Neural cell (in vitro differentiated cells): ENCODE data around the gene CEP350. TPM values are rescaled to one million over a fixed set of nuclear protein-coding genes. Genes with fewer than 3 reads are reported as not detected.

Source experiments
- H2AFZ ChIP-seq: fragments of 200-600, 300-800 bp; sonication (generic), shearing (Covaris generic); 2 replicates; pipeline ENCODE4 v1.6.0; 2014; ENCODE audit warnings: low read depth, mild to moderate bottlenecking, antibody characterized with exemption, low read length, moderate library complexity
- H3F3A ChIP-seq: fragments of 200-600 bp; shearing (Covaris generic); 2 replicates; pipeline ENCODE4 v1.6.1; 2016; ENCODE audit warnings: mild to moderate bottlenecking, moderate library complexity, mixed read lengths, antibody characterized with exemption, low read length; ENCODE audit not compliant: insufficient read depth, poor library complexity, severe bottlenecking
- H3K27ac ChIP-seq: fragments of 200-600, 300-800 bp; sonication (generic), shearing (Covaris generic); 2 replicates; pipeline ENCODE4 v1.5.1; 2014; ENCODE audit warnings: mild to moderate bottlenecking, low read length, moderate library complexity
- H3K27me3 ChIP-seq: fragments of 300-800, 200-600 bp; sonication (generic), shearing (Covaris generic); 2 replicates; pipeline ENCODE4 v1.6.0; 2014; ENCODE audit warnings: mild to moderate bottlenecking, low read depth, low read length, moderate library complexity; ENCODE audit not compliant: insufficient read depth
- H3K36me3 ChIP-seq: fragments of 300-800, 200-600 bp; sonication (generic), shearing (Covaris generic); 2 replicates; pipeline ENCODE4 v1.5.1; 2014; ENCODE audit warnings: mild to moderate bottlenecking, antibody characterized with exemption, low read length, moderate library complexity; ENCODE audit not compliant: insufficient read depth
- H3K4me2 ChIP-seq: fragments of 300-800, 200-600 bp; sonication (generic), shearing (Covaris generic); 2 replicates; pipeline ENCODE4 v1.6.0; 2014; ENCODE audit warnings: mild to moderate bottlenecking, low read length
- H3K4me3 ChIP-seq: fragments of 300-800, 200-600 bp; sonication (generic), shearing (Covaris generic); 2 replicates; pipeline ENCODE4 v1.5.1; 2014; ENCODE audit warnings: mild to moderate bottlenecking, low read length, moderate library complexity
- H3K79me2 ChIP-seq: fragments of 200-600 bp; shearing (Covaris generic); replicated peaks from 2 replicates; pipeline ENCODE4 v1.6.0; 2014; ENCODE audit warnings: mild to moderate bottlenecking, low read length, moderate library complexity; ENCODE audit not compliant: insufficient read depth
- H3K9ac ChIP-seq: fragments of 300-800, 200-600 bp; sonication (generic), shearing (Covaris generic); 2 replicates; pipeline ENCODE4 v1.6.1; 2016; ENCODE audit warnings: mild to moderate bottlenecking, low read length, mixed read lengths
- H3K9me2 ChIP-seq: fragments of 200-600 bp; shearing (Covaris generic); 2 replicates; pipeline ENCODE4 v1.6.1; 2016; ENCODE audit warnings: mild to moderate bottlenecking, low read length, mixed read lengths; ENCODE audit not compliant: insufficient read depth
- H3K9me3 ChIP-seq: fragments of 200-600, 300-800 bp; sonication (generic), shearing (Covaris generic); 2 replicates; pipeline ENCODE4 v1.6.1; 2016; ENCODE audit warnings: mild to moderate bottlenecking, mixed run types, low read length, moderate library complexity, mixed read lengths
- H4K20me1 ChIP-seq: fragments of 200-600 bp; shearing (Covaris generic); 2 replicates; pipeline ENCODE4 v1.6.1; 2016; ENCODE audit warnings: mild to moderate bottlenecking, mixed run types; ENCODE audit not compliant: insufficient read depth
- EP300 ChIP-seq: fragments of 450-650 bp; conservative IDR thresholded peaks from 2 replicates; pipeline ENCODE4 v1.6.1; 2014; ENCODE audit warnings: antibody characterized with exemption, mild to moderate bottlenecking, moderate library complexity; ENCODE audit not compliant: poor library complexity, severe bottlenecking
- EZH2 ChIP-seq: fragments of 200-600, 300-800 bp; shearing (Covaris generic), sonication (generic); IDR thresholded peaks from 2 replicates; pipeline ENCODE4 v1.6.1; 2014; ENCODE audit warnings: antibody characterized with exemption, low read length, borderline replicate concordance, mild to moderate bottlenecking; ENCODE audit not compliant: insufficient read depth, poor library complexity, severe bottlenecking
- MXI1 ChIP-seq: fragments of 450-650 bp; conservative IDR thresholded peaks from 2 replicates; pipeline ENCODE4 v1.6.1; 2014; ENCODE audit warnings: antibody characterized with exemption, mild to moderate bottlenecking; ENCODE audit not compliant: poor library complexity, severe bottlenecking
- POLR2AphosphoS5 ChIP-seq: IDR thresholded peaks from 2 replicates; pipeline ENCODE4 v1.6.1; 2012
- RAD21 ChIP-seq: fragments of 450-650 bp; conservative IDR thresholded peaks from 2 replicates; pipeline ENCODE4 v1.6.1; 2014; ENCODE audit warnings: antibody characterized with exemption, mild to moderate bottlenecking, moderate library complexity
- SMC3 ChIP-seq: fragments of 450-650 bp; conservative IDR thresholded peaks from 2 replicates; pipeline ENCODE4 v1.6.1; 2014; ENCODE audit warnings: antibody characterized with exemption, mild to moderate bottlenecking, moderate library complexity; ENCODE audit not compliant: poor library complexity
- TAF1 ChIP-seq: IDR thresholded peaks from 2 replicates; pipeline ENCODE4 v1.6.1; 2012; ENCODE audit warnings: low read depth
- polyA plus RNA-seq: library from polyadenylated mRNA; depleted of rRNA; stranded (reverse); fragments of >200 nt; gene quantifications from 2 replicates; pipeline ENCODE4 v1.2.3, GENCODE V29; 2014
- TF ChIP-seq, protein P1 (sequence below): fragments of 450-650 bp; IDR thresholded peaks from 2 replicates; pipeline ENCODE4 v1.5.1; 2014; ENCODE audit warnings: antibody characterized with exemption, mild to moderate bottlenecking, moderate library complexity; ENCODE audit not compliant: poor library complexity, severe bottlenecking
- TF ChIP-seq, protein P2 (sequence below): IDR thresholded peaks from 2 replicates; pipeline ENCODE4 v1.6.1; 2012; ENCODE audit warnings: borderline replicate concordance

The CEP350 gene
- polyA plus RNA-seq, 1 donor from 2014 or later = 28.1 TPM

DNA sequence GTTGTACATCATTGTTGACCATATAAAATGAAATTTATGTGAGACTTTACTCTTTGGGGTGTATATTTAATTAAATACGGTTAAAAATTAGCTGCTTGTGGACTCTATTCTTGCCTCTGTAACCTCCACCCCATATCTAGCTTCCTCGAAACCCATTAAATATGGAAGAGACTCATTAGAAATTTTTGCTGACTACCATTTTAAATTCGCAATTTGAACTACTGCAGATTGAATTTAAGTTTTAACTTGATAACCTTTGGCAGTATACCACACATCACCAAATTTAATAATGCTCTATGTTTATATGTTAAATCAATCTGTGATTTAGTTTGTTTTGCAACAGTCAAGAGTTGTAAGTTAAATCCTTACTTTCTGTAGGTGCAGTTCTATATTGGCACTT, 111.5 kb downstream of the CEP350 start:
- Histone ChIP-seq H2AFZ (no peak overlapping the region), H3K27me3 (no peaks in the 10 kb centered on the region), H3K4me2 (no peak overlapping the region), H3K27ac (no peak overlapping the region), H3K4me3 (no peak overlapping the region), H3K36me3 (no peaks in the 10 kb centered on the region), H3K9me2 (no peaks in the 10 kb centered on the region), H4K20me1 (no peaks in the 10 kb centered on the region), H3K9me3 (no peaks in the 10 kb centered on the region), H3K9ac (no peak overlapping the region), H3F3A (no peaks in the 10 kb centered on the region), H3K79me2 (no peaks in the 10 kb centered on the region)
- TF ChIP-seq, protein P1, sequence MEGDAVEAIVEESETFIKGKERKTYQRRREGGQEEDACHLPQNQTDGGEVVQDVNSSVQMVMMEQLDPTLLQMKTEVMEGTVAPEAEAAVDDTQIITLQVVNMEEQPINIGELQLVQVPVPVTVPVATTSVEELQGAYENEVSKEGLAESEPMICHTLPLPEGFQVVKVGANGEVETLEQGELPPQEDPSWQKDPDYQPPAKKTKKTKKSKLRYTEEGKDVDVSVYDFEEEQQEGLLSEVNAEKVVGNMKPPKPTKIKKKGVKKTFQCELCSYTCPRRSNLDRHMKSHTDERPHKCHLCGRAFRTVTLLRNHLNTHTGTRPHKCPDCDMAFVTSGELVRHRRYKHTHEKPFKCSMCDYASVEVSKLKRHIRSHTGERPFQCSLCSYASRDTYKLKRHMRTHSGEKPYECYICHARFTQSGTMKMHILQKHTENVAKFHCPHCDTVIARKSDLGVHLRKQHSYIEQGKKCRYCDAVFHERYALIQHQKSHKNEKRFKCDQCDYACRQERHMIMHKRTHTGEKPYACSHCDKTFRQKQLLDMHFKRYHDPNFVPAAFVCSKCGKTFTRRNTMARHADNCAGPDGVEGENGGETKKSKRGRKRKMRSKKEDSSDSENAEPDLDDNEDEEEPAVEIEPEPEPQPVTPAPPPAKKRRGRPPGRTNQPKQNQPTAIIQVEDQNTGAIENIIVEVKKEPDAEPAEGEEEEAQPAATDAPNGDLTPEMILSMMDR = no peak
- TF ChIP-seq RAD21 (no peak), SMC3 (no peak), POLR2AphosphoS5 (no peak), MXI1 (no peak), TAF1 (no peak), EZH2 (no peak), EP300 (no peak)
- TF ChIP-seq, protein P2, sequence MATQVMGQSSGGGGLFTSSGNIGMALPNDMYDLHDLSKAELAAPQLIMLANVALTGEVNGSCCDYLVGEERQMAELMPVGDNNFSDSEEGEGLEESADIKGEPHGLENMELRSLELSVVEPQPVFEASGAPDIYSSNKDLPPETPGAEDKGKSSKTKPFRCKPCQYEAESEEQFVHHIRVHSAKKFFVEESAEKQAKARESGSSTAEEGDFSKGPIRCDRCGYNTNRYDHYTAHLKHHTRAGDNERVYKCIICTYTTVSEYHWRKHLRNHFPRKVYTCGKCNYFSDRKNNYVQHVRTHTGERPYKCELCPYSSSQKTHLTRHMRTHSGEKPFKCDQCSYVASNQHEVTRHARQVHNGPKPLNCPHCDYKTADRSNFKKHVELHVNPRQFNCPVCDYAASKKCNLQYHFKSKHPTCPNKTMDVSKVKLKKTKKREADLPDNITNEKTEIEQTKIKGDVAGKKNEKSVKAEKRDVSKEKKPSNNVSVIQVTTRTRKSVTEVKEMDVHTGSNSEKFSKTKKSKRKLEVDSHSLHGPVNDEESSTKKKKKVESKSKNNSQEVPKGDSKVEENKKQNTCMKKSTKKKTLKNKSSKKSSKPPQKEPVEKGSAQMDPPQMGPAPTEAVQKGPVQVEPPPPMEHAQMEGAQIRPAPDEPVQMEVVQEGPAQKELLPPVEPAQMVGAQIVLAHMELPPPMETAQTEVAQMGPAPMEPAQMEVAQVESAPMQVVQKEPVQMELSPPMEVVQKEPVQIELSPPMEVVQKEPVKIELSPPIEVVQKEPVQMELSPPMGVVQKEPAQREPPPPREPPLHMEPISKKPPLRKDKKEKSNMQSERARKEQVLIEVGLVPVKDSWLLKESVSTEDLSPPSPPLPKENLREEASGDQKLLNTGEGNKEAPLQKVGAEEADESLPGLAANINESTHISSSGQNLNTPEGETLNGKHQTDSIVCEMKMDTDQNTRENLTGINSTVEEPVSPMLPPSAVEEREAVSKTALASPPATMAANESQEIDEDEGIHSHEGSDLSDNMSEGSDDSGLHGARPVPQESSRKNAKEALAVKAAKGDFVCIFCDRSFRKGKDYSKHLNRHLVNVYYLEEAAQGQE = no peak

DNA sequence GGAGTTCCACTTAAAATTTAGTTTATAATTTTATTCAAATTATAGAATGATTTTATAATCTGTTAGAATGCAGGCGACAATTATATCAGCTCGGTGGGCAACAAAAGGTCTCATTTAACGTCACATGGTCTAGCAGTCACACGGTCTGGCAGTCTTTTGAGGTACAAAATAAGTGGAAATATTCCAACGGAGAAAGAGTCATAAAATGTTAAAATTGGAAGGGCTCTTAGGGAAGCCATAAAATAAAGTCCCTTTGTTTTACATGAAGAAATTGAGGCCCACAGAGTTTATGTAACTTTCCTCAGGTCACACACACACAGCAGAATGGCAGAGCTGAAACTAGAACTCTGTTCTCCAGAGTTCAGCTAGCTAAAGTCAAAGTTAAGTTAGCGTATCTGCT, 115.7 kb downstream of the CEP350 start:
- Histone ChIP-seq H3K4me2 (no peak overlapping the region), H3K27ac (no peak overlapping the region)

More for the DNA sequence above, 115.7 kb downstream of the CEP350 start:
- Histone ChIP-seq H2AFZ (no peak overlapping the region), H3K4me3 (no peak overlapping the region), H3K9ac (no peak overlapping the region), H3F3A (no peaks in the 10 kb centered on the region), H3K36me3 (peaks cover 3% of the 10 kb centered on the region), H3K9me3 (no peaks in the 10 kb centered on the region), H3K27me3 (no peaks in the 10 kb centered on the region), H4K20me1 (no peaks in the 10 kb centered on the region), H3K9me2 (no peaks in the 10 kb centered on the region), H3K79me2 (no peaks in the 10 kb centered on the region)
- TF ChIP-seq RAD21 = no peak
- TF ChIP-seq, protein P1 = no peak
- TF ChIP-seq POLR2AphosphoS5 = no peak
- TF ChIP-seq EP300 = no peak
